Endothelial cell of umbilical vein (primary cell): ENCODE measurements around the gene CRY1.

Source experiments
- CTCF ChIP-seq, 2 donors: IDR thresholded peaks; 1 replicate in 1 of 2; 2 replicates in 1 of 2; pipeline ENCODE4 v1.5.1; 2011; ENCODE audit warnings: low read length in 2 of 2, mild to moderate bottlenecking in 2 of 2, moderate library complexity in 2 of 2, control low read depth in 1 of 2, inconsistent platforms in 1 of 2, low read depth in 1 of 2; ENCODE audit not compliant: insufficient read depth in 1 of 2; ENCODE audit errors: extremely low read depth in 1 of 2
- EZH2 ChIP-seq: IDR thresholded peaks from 2 replicates; pipeline ENCODE4 v1.6.1; 2012; ENCODE audit warnings: borderline replicate concordance, low read depth, mild to moderate bottlenecking, moderate library complexity, low read length, inconsistent platforms; ENCODE audit not compliant: severe bottlenecking
- FOS ChIP-seq: IDR thresholded peaks from 2 replicates; pipeline ENCODE4 v1.6.1; 2011; ENCODE audit warnings: mild to moderate bottlenecking, low read length, moderate library complexity, borderline replicate concordance; ENCODE audit not compliant: insufficient read depth
- JUN ChIP-seq: IDR thresholded peaks from 2 replicates; pipeline ENCODE4 v1.6.1; 2011; ENCODE audit warnings: borderline replicate concordance, low read depth; ENCODE audit not compliant: insufficient read length, insufficient read depth
- MAX ChIP-seq: IDR thresholded peaks from 2 replicates; pipeline ENCODE4 v1.6.1; 2011; ENCODE audit not compliant: insufficient read depth, insufficient read length
- MYC ChIP-seq: IDR thresholded peaks from one replicate; pipeline ENCODE4 v1.6.1; 2011; ENCODE audit warnings: mild to moderate bottlenecking, low read depth, low read length
- POLR2A ChIP-seq: IDR thresholded peaks from 2 replicates; pipeline ENCODE4 v1.6.1; 2012; ENCODE audit warnings: low read depth, mild to moderate bottlenecking, control low read depth, low read length
- POLR2AphosphoS5 ChIP-seq: IDR thresholded peaks from 2 replicates; pipeline ENCODE4 v1.6.1; 2012; ENCODE audit warnings: low read depth, mild to moderate bottlenecking, control low read depth, low read length, moderate library complexity; ENCODE audit not compliant: insufficient read depth

- TF ChIP-seq POLR2A (no peak), CTCF (IDR thresholded peaks at IDR 0.05; ENCODE audit: extremely low read depth in 1 of 2, insufficient read depth in 1 of 2, low read depth in 1 of 2, low read length in 2 of 2) (no peak), EZH2 (no peak), POLR2AphosphoS5 (no peak), MAX (no peak), MYC (no peak), JUN (no peak), FOS (no peak)
Observed at GRCh38 chr12:106975098-106975497, 118.3 kb downstream of the CRY1 start.
